Fibroblast of lung (primary cell): ENCODE results near the gene AASS.

ENCODE experiments used
- CTCF ChIP-seq, 2 donors: IDR thresholded peaks in 1 of 2; conservative IDR thresholded peaks in 1 of 2; 1 replicate in 1 of 2; 2 replicates in 1 of 2; pipeline ENCODE4 v1.5.1; 2011 to 2012; ENCODE audit warnings: low read length in 2 of 2, control low read depth in 1 of 2, inconsistent platforms in 1 of 2, low read depth in 1 of 2, mild to moderate bottlenecking in 1 of 2
- EZH2 ChIP-seq: IDR thresholded peaks from 2 replicates; pipeline ENCODE4 v1.5.1; 2012; ENCODE audit warnings: low read length, control low read depth, mild to moderate bottlenecking; ENCODE audit errors: missing control alignments

GRCh38 chr7:122027058-122027457 lies 117.0 kb downstream of the AASS start:
- TF ChIP-seq CTCF (conservative IDR thresholded peaks at IDR 0.05 in 1 of 2, IDR thresholded peaks at IDR 0.05 in 1 of 2; ENCODE audit: low read depth in 1 of 2, low read length in 2 of 2) (no peak), EZH2 (no peak)
